Midbrain (tissue), 1 donor: ENCODE measurements around the gene SGCA.

Source experiments
- DNase-seq: peaks from one replicate; lab custom pipeline; 2025; lab: John Stamatoyannopoulos, UW

Gene SGCA

DNA sequence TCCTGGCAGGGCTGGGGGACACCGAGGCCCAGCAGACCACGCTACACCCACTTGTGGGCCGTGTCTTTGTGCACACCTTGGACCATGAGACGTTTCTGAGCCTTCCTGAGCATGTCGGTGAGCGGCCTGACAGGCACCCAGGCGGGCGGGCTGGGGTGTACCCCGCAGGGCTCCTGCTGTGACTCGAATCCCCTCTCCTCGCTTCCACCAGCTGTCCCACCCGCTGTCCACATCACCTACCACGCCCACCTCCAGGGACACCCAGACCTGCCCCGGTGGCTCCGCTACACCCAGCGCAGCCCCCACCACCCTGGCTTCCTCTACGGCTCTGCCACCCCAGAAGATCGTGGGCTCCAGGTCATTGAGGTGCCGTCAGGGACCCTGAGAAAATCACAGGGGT is 1.6 kb downstream of the SGCA start:
- no peak for DNase-seq

DNA sequence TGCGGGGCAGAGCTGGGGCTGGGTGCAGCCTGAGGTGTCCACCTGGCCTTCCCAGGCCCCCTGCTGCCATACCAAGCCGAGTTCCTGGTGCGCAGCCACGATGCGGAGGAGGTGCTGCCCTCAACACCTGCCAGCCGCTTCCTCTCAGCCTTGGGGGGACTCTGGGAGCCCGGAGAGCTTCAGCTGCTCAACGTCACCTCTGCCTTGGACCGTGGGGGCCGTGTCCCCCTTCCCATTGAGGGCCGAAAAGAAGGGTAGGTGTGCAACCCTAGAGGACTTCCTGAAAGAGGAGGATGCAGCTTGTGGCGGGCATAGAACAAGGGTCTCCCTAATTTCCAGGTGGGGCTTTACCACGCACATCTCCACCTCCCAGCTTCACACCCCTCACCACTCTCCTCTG is 2.5 kb downstream of the SGCA start:
- no peak for DNase-seq

GRCh38 chr17:50169121-50169764 is 3.4 kb downstream of the SGCA start:
- peak; percentile 55 for DNase-seq

GRCh38 chr17:50169881-50170459 is 4.2 kb downstream of the SGCA start:
- no peak for DNase-seq

- DNase-seq: no peak
Measured at GRCh38 chr17:50170662-50171370, 5.0 kb downstream of the SGCA start.

DNA sequence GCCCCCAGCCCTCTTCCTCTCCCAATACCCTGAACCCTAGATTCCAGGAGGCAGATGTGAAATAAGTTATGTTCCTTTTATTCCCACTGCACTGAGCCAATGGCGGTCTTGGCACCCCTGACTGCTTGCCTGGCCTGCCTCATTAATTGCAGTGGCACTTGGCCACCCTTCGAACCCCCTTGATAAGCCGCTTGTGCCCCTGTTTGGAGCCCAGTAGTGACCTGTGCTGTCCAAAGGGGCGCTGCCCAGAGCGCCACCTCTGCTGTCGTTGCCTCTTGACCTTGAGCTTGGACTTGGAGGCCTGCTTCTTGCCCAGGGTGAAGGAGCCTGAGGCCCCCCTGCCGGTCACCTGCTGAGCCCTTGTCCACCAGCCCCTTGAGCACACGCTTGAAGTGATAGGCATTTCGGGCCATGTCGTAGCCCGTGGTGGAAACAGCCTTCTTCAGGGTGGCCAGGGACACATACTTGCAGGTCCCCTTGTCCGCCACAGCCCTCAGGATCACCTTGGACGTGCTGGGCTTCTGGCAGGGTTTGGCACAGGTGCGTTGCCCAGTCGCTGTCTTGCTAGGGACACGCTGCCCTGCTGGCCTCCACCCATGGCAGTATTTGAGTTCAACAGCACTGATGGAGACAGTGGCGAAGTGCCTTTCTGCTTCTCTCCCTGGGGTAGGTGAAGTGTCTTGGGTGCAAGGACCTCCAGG is 5.7 kb downstream of the SGCA start:
- no peak for DNase-seq

- DNase-seq: no peak
Measured at GRCh38 chr17:50172130-50172529, 6.3 kb downstream of the SGCA start.

- no peak for DNase-seq
Measured at GRCh38 chr17:50172936-50173334, 7.1 kb downstream of the SGCA start.

- DNase-seq: no peak
Measured at GRCh38 chr17:50173335-50173941, 7.6 kb downstream of the SGCA start.

DNA sequence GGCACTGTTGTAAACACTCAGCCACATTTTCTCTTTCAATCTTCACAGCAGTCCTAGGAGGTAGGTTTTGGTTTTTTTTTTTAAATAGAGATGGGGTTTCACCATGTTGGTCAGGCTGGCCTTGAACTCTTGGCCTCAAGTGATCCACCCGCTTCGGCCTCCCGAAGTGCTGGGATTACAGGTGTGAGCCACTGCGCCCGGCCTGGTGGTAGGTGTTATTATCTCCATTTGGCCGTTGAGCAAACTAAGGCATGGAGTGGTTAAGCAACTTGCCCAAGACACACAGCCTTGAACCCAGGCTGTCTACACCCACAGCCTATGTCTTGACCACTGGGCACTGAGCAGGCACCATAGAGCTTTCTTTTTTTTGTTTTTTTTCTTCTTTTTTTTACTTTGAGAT is 8.6 kb downstream of the SGCA start:
- DNase-seq: no peak

DNA sequence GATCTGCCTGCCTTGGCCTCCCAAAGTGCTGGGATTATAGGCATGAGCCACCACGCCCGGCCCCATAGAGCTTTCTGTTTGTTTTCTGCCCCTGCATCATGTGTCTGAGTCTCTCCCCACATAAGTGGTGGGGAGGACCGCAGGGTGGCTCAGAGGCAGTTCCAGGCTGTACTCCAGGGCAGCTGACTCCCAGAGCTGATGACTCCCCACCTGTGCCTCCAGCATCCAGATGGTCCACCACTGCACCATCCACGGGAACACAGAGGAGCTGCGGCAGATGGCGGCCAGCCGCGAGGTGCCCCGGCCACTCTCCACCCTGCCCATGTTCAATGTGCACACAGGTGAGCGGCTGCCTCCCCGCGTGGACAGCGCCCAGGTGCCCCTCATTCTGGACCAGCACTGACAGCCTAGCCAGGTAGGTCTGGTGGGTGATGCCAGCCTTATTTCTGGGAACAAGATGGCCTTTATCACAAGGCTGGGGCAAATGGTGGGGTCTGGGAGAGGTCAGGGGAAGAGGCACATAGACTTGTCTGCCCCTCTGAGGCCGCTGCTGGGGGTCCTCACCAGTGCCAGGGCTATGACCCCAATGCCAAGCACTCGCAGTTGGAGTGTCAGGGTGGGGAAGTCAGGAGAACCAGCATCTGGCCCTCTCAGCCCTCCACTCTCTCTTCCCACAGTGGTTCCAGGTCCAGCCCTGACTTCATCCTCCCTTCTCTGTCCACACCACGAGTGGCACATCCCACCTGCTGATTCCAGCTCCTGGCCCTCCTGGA is 9.4 kb downstream of the SGCA start:
- DNase-seq: no peak

GRCh38 chr17:50176559-50177357 is 11.0 kb downstream of the SGCA start:
- DNase-seq: no peak

DNA sequence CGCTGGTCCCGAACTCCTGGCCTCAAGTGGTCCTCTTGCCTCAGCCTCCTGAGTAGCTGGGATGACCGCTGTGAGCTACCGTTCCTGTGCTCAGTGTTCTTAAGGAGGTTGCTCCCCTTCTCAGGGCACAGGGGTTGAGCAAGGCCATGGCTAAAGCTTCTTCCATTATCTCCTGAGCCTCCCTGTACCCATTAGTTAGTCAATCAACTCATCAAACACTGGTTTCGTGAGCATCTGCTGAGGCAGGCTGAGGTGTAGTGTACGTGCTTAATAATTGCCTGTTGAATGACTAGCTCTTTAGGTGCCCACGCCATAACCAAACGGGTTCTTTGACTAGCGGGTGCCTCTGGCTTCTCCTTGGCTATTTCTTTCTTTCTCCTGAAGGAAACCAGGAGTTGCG is 11.7 kb downstream of the SGCA start:
- no peak for DNase-seq

GRCh38 chr17:50177983-50178834 is 12.4 kb downstream of the SGCA start:
- DNase-seq: peak; percentile 43

DNA sequence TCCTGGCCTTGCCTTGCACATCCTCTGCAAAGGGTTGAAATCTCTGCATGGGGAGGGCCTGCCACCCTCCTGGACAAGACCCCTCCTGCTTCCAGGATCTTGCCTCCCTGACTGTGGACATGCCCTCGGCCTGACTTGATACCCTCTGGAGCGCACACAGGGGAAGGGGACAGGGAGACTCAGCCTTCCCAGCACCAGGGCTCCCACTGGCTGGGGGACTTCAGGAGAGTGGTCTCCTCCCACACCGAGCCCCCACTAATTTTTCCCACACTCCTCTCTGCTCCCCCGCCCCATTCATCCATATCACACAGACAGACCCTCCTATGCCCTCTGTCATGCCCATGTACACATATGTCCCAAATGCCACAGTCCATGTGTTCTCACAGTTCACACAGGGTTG is 14.3 kb downstream of the SGCA start:
- DNase-seq: no peak

- no peak for DNase-seq
Measured at GRCh38 chr17:50180620-50181019, 14.8 kb downstream of the SGCA start.

- peak; percentile 66 for DNase-seq
Measured at GRCh38 chr17:50181144-50181543, 15.3 kb downstream of the SGCA start.

DNA sequence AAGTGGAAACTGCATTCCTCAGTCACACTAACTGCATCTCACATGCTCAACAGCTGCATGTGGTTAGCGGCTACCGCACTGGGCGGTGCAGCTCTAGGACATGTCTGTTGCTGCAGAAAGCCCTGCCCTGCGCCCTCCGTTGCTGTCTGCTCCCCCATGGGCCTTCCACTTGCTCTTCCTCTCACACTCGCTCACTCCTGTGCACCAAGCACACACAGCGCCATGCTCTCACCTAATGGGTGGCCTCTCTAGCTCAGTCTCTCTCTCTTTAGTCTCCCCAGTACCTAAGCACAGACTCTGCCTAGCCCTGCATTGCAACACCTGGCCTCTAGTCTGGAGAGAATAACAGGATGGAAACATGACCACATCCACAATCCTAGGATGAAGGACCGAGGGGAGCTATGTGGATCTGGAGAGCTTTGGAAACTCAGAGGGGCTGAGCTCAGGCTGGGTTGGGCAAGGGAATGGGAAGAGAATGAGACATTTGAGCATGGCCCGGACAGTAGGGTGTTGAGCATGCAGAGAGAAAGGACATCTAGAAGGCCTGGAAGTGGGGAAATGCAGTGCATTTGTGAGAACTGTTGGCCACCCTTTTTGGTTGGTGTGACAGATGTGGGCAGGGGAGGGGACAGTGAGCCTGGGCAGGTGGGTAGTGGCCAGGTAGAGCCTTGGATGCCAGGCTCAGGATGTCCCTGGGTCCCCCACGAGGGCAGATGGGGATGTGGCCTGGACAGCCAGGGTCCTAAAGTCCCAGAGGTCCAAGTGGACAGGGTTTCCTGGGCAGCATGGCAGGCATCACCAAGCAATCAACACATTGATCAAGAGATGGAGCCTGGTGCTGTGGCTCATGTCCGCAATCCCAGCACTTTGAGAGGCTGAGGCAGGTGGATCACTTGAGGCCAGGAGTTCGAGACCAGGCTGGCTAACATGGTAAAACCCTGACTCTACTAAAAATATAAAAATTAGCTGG is 16.1 kb downstream of the SGCA start:
- DNase-seq: no peak
